ENCODE results near the gene SSRP1.

DNA sequence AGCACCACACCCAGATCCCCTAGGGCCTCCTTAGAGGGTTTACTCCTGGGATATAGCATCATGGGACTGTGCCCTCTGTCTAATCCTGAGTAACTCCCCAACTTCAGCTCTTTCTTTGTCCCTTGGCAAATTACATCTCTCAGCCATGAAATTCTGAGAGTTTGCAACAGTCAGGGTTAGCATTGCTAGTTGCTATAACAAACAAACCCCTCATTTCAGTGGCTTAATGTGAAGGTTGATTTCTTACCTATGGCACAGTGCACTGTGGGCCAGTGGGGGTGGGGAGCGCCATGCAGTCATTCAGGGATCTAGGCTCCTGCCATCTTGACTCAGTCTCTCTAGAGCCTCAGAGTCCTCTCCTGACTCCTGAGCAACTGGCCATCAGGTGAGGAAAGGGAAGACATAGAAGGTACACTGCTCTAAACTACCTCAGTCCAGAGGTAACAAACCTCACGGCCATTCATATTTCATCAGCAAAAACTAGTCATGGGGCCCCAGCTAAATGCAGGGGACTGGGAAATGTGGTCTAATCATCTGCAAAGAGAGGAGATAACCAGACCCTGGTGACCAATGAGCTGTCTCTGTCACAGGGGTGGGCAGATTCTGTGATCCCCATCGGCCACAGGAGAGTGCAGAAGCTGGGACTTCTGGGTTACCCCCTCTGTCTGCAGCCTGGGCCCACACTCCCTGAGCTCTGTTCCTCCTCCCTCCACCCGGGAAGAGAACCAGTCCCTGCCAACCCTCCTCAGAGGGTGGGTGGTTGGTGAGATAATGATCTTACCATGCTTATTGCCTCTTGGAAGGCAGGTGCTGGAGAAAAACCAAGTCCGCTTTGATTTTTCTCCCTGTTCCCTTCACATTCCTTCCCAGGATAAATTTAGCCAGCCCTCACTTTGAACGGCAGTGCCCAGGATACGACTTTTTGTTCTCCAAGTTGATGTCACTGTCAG, 27.7 kb upstream of the SSRP1 start:
- TF ChIP-seq YY1 (IDR thresholded peaks at IDR 0.05; ENCODE audit: low read depth) (no peak), RAD21 (IDR thresholded peaks at IDR 0.05; ENCODE audit: low read depth) (no peak), TEAD4 (IDR thresholded peaks at IDR 0.05) (no peak), EP300 (IDR thresholded peaks at IDR 0.05; ENCODE audit: borderline replicate concordance) (no peak)
- TF ChIP-seq, protein P1, sequence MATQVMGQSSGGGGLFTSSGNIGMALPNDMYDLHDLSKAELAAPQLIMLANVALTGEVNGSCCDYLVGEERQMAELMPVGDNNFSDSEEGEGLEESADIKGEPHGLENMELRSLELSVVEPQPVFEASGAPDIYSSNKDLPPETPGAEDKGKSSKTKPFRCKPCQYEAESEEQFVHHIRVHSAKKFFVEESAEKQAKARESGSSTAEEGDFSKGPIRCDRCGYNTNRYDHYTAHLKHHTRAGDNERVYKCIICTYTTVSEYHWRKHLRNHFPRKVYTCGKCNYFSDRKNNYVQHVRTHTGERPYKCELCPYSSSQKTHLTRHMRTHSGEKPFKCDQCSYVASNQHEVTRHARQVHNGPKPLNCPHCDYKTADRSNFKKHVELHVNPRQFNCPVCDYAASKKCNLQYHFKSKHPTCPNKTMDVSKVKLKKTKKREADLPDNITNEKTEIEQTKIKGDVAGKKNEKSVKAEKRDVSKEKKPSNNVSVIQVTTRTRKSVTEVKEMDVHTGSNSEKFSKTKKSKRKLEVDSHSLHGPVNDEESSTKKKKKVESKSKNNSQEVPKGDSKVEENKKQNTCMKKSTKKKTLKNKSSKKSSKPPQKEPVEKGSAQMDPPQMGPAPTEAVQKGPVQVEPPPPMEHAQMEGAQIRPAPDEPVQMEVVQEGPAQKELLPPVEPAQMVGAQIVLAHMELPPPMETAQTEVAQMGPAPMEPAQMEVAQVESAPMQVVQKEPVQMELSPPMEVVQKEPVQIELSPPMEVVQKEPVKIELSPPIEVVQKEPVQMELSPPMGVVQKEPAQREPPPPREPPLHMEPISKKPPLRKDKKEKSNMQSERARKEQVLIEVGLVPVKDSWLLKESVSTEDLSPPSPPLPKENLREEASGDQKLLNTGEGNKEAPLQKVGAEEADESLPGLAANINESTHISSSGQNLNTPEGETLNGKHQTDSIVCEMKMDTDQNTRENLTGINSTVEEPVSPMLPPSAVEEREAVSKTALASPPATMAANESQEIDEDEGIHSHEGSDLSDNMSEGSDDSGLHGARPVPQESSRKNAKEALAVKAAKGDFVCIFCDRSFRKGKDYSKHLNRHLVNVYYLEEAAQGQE (IDR thresholded peaks at IDR 0.05; ENCODE audit: low read depth) = no peak

Data from Ishikawa (cell line).